CD4-positive, alpha-beta T cell treated with Interleukin-6 at 100 ng/mL for 8 hours (primary cell): ENCODE results near the gene RNFT2.

Experiments used
- DNase-seq: peaks from one replicate; pipeline ENCODE4 v3.0.0-alpha.2; 2020; ENCODE audit warnings: mixed read lengths, low spot score

Gene RNFT2

DNA sequence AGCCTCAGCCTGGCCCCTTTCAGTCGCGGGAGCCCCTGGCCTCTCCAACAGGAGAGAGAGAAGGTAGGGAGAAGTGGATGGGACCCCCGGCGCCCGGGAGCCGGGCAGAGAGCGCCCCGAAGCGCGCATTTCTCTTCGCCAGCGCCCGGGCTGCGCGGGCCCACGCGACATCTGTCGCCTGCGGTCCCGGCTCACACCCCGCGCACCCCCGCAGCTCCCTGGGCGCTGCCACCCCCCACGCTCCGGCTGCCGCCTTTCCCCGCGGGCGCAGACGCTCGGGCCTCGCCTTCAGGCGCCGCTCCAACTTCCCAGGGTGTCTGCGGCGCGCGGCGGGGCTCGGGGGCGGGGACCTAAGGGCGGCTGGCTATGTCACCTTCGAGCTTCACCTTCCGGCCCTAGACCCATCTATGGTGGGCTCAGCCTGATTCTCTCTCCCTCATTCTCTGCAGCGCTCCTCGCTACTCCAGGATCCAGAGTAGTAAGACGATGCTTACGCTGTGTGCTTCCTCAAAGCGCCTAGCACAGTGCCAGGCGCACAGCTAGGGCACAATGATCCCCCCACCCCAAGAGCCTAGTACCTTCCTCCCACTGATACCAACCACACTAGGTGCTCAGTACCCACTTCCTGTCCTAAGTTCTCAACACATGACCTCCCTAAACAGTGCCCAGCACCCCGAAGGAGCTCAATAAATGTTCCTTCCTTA, 141.5 kb downstream of the RNFT2 start:
- DNase-seq: no peak

GRCh38 chr12:116880213-116880816, 142.2 kb downstream of the RNFT2 start:
- no peak for DNase-seq

- no peak for DNase-seq
Observed at GRCh38 chr12:116880817-116881324, 142.8 kb downstream of the RNFT2 start.

DNA sequence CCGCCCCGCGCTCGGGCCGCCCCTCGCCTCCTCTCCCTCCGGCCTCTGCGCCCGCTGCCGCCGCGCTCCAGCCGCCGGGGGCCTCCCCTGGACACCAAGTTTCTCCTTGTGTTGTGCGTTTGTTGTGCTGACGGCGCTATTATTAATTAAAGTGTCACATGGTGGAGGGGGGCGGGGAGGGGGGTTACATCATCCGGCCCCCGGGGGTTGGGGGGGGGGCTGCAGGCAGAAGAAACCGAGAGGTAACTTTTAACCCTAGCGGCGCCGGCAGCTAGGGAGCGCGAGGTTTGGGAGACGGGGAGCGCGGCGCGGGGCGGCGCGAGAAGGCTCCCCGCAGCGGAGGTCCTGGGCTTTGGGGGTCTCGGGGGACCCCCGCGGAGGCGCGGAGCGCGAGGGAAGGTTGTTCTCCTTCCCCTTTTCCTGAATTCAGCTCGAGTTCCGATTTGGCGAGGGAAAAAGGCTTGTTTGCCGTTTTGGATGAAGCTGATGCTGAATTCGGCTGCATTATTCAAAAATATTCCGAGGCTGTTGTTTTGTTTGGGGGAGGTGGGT, 143.3 kb downstream of the RNFT2 start, which contains the start of gene HRK:
HRK (minus strand) TSS at position 117 of the 552 bp plus-strand sequence. CDS start 134 bp downstream, outside the sequence.
- no peak for DNase-seq

GRCh38 chr12:116881877-116882507, 143.9 kb downstream of the RNFT2 start:
- DNase-seq: no peak

GRCh38 chr12:116882742-116883141, 144.6 kb downstream of the RNFT2 start:
- no peak for DNase-seq

DNA sequence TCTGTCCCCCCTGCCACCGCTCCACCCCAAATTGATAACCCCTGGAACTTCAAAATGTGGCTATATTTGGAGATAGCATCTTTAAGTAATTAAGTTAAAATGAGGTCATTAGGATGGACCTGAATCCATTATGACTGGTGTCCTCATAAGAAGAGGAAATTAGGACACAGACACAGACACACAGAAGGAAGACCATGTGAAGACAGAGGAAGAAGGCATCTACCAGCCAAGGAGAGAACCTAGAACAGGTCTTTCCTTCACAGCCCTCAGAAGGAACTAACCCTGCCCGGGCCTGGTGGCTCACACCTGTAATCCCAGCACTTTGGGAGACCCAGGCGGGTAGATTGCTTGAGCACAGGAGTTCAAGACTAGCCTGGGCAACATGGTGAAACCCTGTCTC, 146.8 kb downstream of the RNFT2 start:
- no peak for DNase-seq

GRCh38 chr12:116885491-116885890, 147.4 kb downstream of the RNFT2 start:
- DNase-seq: no peak

GRCh38 chr12:116887244-116887643, 149.1 kb downstream of the RNFT2 start:
- no peak for DNase-seq

DNA sequence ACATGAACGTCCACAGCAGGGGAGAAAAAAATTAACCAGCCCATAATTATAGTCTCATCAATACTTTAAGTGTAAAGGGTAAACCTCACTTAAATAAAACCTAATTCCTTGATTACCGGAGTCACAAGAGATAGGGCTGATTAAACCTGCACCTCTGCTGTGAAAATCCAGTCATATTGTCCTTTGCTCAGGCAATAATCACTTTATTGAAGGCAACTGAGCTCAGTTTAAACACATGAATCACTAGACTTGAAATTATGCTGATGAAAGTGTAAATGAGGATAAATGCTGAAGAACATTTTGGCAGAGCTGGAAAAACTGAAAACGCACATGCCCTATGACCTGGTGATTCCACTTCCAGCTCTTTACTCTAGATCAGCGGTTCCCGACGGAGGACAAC, 149.8 kb downstream of the RNFT2 start:
- DNase-seq: no peak

DNA sequence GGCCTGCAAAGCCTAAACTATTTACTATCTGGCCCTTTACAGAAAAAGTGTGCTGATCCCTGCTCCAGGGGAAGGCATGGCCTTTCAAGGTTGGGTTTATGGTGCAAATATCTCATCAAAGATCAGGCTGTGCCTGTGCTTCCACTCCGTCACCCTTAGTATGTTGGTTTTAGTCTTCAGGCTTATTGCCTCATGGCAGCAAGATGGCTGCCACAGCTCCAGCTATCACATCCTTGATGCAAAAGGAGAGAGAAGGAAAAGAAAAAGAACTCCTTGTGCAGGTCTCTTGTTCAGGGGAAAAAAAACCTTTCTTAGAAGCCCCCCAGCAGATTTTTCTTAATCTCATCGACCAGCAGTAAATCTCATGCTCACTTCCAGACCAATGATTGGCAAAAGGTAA, 152.2 kb downstream of the RNFT2 start:
- no peak for DNase-seq

DNA sequence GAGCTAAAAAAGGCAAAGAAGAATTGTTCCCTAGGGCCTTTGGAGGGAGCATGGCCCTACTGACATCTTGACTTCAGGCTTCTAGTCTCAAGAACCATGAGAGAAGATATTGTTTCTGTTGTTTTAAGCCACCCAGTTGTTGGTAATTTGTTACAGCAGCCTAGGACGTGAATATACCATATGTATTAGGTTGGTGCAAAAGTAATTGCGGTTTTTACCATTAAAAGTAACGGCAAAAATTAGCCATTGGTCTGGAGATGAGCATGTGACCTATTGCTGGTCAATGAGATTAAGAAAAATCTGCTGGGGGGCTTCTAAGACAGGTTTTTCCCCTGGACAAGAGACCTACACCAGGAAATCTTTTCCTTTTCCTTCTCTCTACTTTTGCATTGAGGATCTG, 152.9 kb downstream of the RNFT2 start:
- DNase-seq: no peak

- no peak for DNase-seq
Observed at GRCh38 chr12:116892349-116893140, 154.4 kb downstream of the RNFT2 start.

DNA sequence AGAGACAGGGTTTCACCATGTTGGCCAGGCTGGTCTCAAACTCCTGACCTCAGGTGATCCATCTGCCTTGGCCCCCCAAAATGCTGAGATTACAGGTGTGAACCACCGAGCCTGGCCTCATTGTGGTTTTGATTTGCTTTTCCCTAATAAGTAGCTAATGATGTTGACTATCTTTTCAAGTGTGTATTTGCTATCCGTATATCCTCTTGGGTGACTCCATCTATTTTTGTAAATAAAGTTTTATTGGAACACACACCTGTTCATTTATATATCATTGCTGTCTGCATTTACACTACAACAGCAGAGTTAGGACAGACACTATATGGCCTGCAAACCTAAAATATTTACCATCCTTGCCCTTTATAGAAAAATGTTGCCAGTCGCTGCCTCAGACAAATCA, 156.8 kb downstream of the RNFT2 start:
- no peak for DNase-seq

DNA sequence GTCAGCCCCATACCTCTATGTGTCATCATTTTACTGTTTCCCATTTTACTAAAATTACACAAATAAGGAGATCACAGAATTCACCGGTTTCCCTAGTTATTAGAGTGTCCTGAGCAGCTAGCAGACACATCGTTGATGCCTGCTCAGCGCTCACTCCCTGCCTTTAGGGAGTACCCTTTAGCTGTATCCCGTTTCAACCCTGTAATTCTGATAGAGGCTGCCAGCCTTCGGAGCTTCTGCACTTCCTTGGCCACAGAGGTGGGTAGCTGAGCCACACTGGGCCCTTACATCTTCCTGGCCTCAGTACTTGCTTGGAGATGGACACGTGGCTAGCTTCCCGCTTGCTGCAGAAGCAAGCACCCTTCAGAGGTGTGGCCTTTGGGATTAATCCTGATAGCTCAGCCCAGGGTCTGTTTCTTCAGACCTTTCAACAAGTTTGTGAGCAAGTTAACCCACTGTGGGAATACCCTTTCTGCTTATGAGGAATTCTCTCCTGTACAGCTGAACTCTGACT, 158.4 kb downstream of the RNFT2 start:
- DNase-seq: no peak

- no peak for DNase-seq
Observed at GRCh38 chr12:116897476-116897875, 159.4 kb downstream of the RNFT2 start.

GRCh38 chr12:116898669-116899068, 160.6 kb downstream of the RNFT2 start:
- no peak for DNase-seq

GRCh38 chr12:116901612-116902011, 163.5 kb downstream of the RNFT2 start:
- no peak for DNase-seq
